SU-DHL-6 (cell line): ENCODE results near the gene CHRNB4.

Experiments used
- H2AFZ ChIP-seq: fragments of 200-600 bp; sonication (generic); 2 replicates; pipeline ENCODE4 v1.6.1; 2014; ENCODE audit warnings: low read depth, mild to moderate bottlenecking, moderate library complexity, mixed read lengths, antibody characterized with exemption, low read length; ENCODE audit not compliant: severe bottlenecking
- H3F3A ChIP-seq: fragments of 200-600 bp; shearing (Covaris generic); 2 replicates; pipeline ENCODE4 v1.6.0; 2016; ENCODE audit warnings: antibody characterized with exemption, mild to moderate bottlenecking; ENCODE audit not compliant: insufficient read depth
- H3K27ac ChIP-seq: fragments of 200-600 bp; sonication (generic); 2 replicates; pipeline ENCODE4 v1.5.1; 2016; ENCODE audit warnings: low read depth, mild to moderate bottlenecking, low read length, moderate library complexity, mixed read lengths
- H3K27me3 ChIP-seq: fragments of 200-600 bp; sonication (generic), shearing (Covaris generic); 2 replicates; pipeline ENCODE4 v1.6.0; 2014; ENCODE audit warnings: mild to moderate bottlenecking, low read length
- H3K36me3 ChIP-seq: fragments of 200-600 bp; sonication (generic); 2 replicates; pipeline ENCODE4 v1.6.1; 2014; ENCODE audit warnings: mild to moderate bottlenecking, low read length, mixed read lengths
- H3K4me2 ChIP-seq: fragments of 300-600, 200-600 bp; shearing (Covaris generic), sonication (generic); 2 replicates; pipeline ENCODE4 v1.6.0; 2014; ENCODE audit warnings: low read length, low read depth, mild to moderate bottlenecking; ENCODE audit not compliant: poor library complexity, severe bottlenecking
- H3K4me3 ChIP-seq: fragments of 200-600 bp; sonication (generic); 2 replicates; pipeline ENCODE4 v1.5.1; 2014; ENCODE audit warnings: antibody characterized with exemption, low read length, mild to moderate bottlenecking, mixed read lengths; ENCODE audit not compliant: insufficient read depth, poor library complexity, severe bottlenecking
- H3K79me2 ChIP-seq: fragments of 200-600 bp; sonication (generic); 2 replicates; pipeline ENCODE4 v1.6.1; 2014; ENCODE audit warnings: mild to moderate bottlenecking, low read length, moderate library complexity; ENCODE audit not compliant: insufficient read depth
- H3K9ac ChIP-seq: fragments of 200-600 bp; sonication (generic); 2 replicates; pipeline ENCODE4 v1.7.0; 2014; ENCODE audit warnings: mild to moderate bottlenecking, low read length
- H3K9me2 ChIP-seq: fragments of 200-600 bp; sonication (generic); replicated peaks from 2 replicates; pipeline ENCODE4 v1.6.1; 2014; ENCODE audit warnings: low read length; ENCODE audit not compliant: insufficient read depth
- H3K9me3 ChIP-seq: fragments of 200-600 bp; sonication (generic); 2 replicates; pipeline ENCODE4 v1.6.1; 2014; ENCODE audit warnings: low read length, mixed read lengths; ENCODE audit not compliant: insufficient read depth
- H4K20me1 ChIP-seq: fragments of 200-600 bp; sonication (generic); 2 replicates; pipeline ENCODE4 v1.6.1; 2014; ENCODE audit warnings: low read depth, mild to moderate bottlenecking, antibody characterized with exemption, low read length, moderate library complexity, mixed read lengths
- EZH2phosphoT487 ChIP-seq: fragments of 200-600 bp; sonication (generic), shearing (Covaris generic); conservative IDR thresholded peaks from 2 replicates; pipeline ENCODE4 v1.6.1; 2018; ENCODE audit warnings: mild to moderate bottlenecking, antibody characterized with exemption, low read length, moderate library complexity, mixed read lengths
- TF ChIP-seq, protein P1 (sequence below): fragments of 200-600 bp; sonication (generic); IDR thresholded peaks from one replicate; pipeline ENCODE4 v1.5.1; 2017; ENCODE audit warnings: antibody characterized with exemption, mild to moderate bottlenecking, low read length, moderate library complexity; ENCODE audit not compliant: insufficient read depth, poor library complexity, severe bottlenecking

CHRNB4 gene

DNA sequence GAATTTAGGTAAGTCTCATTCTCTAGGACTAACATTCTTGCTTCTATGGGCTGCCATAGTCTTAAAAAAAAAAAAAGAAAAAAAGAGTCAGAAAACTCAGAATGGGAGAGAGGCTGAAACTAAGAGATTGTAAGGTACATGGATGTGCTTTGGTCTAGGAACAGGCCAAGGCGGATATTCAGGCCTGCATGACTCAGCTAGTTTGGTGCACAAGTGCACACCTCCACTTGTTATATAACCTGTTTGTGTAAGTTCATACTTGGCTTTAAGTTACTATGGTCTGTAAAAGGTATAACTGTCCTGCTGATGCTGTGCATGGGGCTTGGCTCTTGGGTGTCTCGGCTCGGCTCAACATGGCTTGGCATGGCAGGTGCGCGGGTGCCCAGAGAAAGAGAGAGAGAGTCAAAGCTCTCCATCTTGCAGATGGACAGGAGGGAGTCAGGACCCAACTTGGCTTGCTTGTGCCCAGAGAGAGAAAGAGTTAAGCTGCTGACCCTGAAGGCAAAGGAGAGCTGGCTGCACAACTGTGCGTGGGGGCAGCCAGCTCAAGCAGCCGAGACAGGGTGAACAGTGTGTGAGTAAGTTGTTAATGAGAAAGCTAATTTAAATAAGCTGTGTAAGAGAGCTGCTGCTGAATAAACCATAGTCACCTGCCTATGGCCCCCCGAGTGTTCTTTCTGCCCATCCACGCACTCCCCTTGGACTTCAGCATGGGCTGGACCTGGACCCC is 31.4 kb upstream of the CHRNB4 start:
- TF ChIP-seq, protein P1, sequence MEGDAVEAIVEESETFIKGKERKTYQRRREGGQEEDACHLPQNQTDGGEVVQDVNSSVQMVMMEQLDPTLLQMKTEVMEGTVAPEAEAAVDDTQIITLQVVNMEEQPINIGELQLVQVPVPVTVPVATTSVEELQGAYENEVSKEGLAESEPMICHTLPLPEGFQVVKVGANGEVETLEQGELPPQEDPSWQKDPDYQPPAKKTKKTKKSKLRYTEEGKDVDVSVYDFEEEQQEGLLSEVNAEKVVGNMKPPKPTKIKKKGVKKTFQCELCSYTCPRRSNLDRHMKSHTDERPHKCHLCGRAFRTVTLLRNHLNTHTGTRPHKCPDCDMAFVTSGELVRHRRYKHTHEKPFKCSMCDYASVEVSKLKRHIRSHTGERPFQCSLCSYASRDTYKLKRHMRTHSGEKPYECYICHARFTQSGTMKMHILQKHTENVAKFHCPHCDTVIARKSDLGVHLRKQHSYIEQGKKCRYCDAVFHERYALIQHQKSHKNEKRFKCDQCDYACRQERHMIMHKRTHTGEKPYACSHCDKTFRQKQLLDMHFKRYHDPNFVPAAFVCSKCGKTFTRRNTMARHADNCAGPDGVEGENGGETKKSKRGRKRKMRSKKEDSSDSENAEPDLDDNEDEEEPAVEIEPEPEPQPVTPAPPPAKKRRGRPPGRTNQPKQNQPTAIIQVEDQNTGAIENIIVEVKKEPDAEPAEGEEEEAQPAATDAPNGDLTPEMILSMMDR = no peak
- no peak for TF ChIP-seq EZH2phosphoT487
- H3F3A ChIP-seq = no peaks in the 10 kb centered on the region
- no peaks in the 10 kb centered on the region for H3K79me2 ChIP-seq
- H2AFZ ChIP-seq = no peak overlapping the region
- H3K9me2 ChIP-seq = no peaks in the 10 kb centered on the region
- H3K4me3 ChIP-seq = no peak overlapping the region
- H3K4me2 ChIP-seq = no peak overlapping the region
- no peaks in the 10 kb centered on the region for H4K20me1 ChIP-seq
- H3K9ac ChIP-seq = no peak overlapping the region
- H3K27ac ChIP-seq = no peak overlapping the region
- H3K9me3 ChIP-seq = no peaks in the 10 kb centered on the region
- no peaks in the 10 kb centered on the region for H3K27me3 ChIP-seq
- H3K36me3 ChIP-seq = no peaks in the 10 kb centered on the region

DNA sequence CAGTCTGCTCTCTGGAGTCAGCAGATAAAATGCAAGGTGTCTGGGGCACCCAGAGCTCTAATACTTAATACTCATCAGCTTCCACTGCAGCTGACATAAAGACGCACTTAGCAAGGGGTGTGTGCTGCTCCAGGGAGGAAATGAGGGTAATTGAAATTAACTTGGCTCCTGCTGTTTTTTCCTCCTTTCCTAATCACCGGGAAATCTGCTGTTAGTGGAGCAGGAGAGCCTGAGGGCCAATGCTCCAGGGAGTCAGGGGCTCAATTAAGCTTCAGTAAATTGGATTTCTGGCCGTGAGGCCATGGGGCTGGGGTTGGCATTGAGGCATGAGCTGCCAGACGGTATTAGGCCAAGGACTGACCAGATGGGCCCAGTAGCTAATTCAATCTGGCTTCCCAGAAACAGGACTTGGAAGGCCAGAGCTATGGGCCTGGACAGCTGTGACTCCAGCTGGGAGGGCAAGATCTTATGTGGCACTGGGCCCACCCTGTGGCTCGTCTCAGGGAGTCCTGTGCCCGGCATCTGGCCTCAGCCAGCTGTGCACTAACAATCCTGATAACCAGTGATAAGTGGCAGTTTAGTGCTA is 30.7 kb upstream of the CHRNB4 start:
- Histone ChIP-seq H3K79me2 (no peaks in the 10 kb centered on the region), H3K36me3 (no peaks in the 10 kb centered on the region), H3K9me2 (no peaks in the 10 kb centered on the region), H2AFZ (no peak overlapping the region), H3K4me3 (no peak overlapping the region), H4K20me1 (no peaks in the 10 kb centered on the region), H3F3A (no peaks in the 10 kb centered on the region), H3K9me3 (no peaks in the 10 kb centered on the region), H3K27ac (no peak overlapping the region), H3K9ac (no peak overlapping the region), H3K4me2 (no peak overlapping the region), H3K27me3 (no peaks in the 10 kb centered on the region)
- TF ChIP-seq, protein P1 = no peak
- TF ChIP-seq EZH2phosphoT487 = no peak

DNA sequence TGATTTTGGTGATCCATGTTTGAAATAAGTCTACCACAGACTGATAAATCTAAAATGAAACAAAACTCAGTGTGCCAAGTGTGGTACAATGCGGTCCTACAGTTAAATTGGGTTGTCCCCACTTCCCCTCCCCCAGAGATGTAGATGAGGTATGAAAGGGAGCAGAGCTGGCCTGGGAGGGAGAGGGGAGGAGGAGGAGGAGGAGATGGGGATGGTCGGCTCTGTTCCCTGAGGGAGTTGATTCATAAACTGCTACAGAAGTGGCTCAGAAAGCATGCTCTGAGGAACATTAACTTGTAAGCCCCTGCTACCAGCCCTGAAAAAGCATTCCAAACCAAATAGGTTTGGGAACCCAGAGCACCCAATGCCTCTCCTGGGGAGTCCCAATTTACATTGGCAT is 28.0 kb upstream of the CHRNB4 start:
- TF ChIP-seq, protein P1 = no peak
- TF ChIP-seq EZH2phosphoT487 = no peak
- Histone ChIP-seq H3K4me3 (no peak overlapping the region), H3K9me3 (no peaks in the 10 kb centered on the region), H4K20me1 (no peaks in the 10 kb centered on the region), H3K79me2 (no peaks in the 10 kb centered on the region), H3K4me2 (no peak overlapping the region), H2AFZ (no peak overlapping the region), H3F3A (no peaks in the 10 kb centered on the region), H3K27ac (no peak overlapping the region), H3K27me3 (no peaks in the 10 kb centered on the region), H3K9ac (no peak overlapping the region), H3K9me2 (no peaks in the 10 kb centered on the region), H3K36me3 (no peaks in the 10 kb centered on the region)
